ENCODE measurements around the gene ADM2. TPM values are rescaled to one million over a fixed set of nuclear protein-coding genes. Genes with fewer than 3 reads are reported as not detected.

Gene ADM2
- total and polyA plus RNA-seq, 2 of the 13 experiments (the other 11 are each of a cell fraction or from before 2014, with no cell fraction given): 1.2 to 3.0 TPM

DNA sequence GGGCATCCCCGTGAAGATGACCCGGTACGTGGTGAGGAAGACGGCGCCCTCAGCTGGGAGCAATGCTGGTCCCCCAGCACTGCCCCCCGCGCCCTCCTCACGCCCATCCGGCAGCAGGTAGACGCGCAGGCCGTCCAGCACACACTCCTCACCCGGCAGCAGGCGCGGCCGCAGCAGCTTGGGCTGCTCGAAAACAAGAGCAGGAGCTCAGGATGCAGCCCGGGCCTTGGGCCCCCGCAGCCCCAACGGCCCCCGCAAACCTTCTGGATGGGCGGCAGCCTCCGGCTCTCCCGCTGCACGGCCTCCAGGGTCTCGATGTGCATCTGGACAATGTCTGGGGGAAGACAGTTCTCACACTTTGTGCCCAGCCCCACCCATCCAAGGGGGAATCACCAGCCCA, 19.8 kb upstream of the ADM2 start:
- ATAC-seq (no peak), DNase-seq (ENCODE audit: low spot score) (no peak), FAIRE-seq (no peak)
- Histone ChIP-seq H3K27me3 (ENCODE audit: control insufficient read depth in 1 of 2, insufficient read depth in 2 of 2, low read length in 2 of 2) (no peaks in the 10 kb centered on the region), H3K36me3 (replicated peaks in 1 of 2; ENCODE audit: control insufficient read depth in 1 of 2, insufficient read depth in 2 of 2, low read length in 2 of 2) (peaks cover 33 to 68% of the 10 kb centered on the region in 2 experiments; a peak in 4 of 5 replicates), H3K27ac (ENCODE audit: extremely low read length, insufficient read depth, low read length) (no peak overlapping the region), H3K4me1 (ENCODE audit: insufficient read depth, low read length) (no peaks in the 10 kb centered on the region), H2AFZ (ENCODE audit: low read length) (no peak overlapping the region), H3K9ac (ENCODE audit: insufficient read depth, low read depth, low read length) (no peak overlapping the region), H4K20me1 (ENCODE audit: insufficient read depth, low read length) (no peaks in the 10 kb centered on the region), H3K9me3 (ENCODE audit: low read length) (no peaks in the 10 kb centered on the region), H3K4me2 (ENCODE audit: low read depth, low read length) (no peak overlapping the region), H3K79me2 (ENCODE audit: insufficient read depth, low read length) (no peaks in the 10 kb centered on the region), H3K4me3 (replicated peaks in 1 of 3; ENCODE audit: insufficient read depth in 1 of 3, low read depth in 2 of 3, low read length in 3 of 3) (no peak overlapping the region)
- CTCF ChIA-PET (ENCODE audit: low intra/inter-chr PET ratio, low total read pairs): no interaction called here
- TF ChIP-seq FOXA3 (CRISPR knock-in tag; IDR thresholded peaks at IDR 0.05) (no peak), ZNF253 (CRISPR knock-in tag; IDR thresholded peaks at IDR 0.05; ENCODE audit: borderline replicate concordance) (no peak), TCF7 (IDR thresholded peaks at IDR 0.05; ENCODE audit: low read depth) (no peak), NFYB (CRISPR knock-in tag; IDR thresholded peaks at IDR 0.05) (no peak), ZNF713 (CRISPR knock-in tag; IDR thresholded peaks at IDR 0.05) (no peak), KLF15 (CRISPR knock-in tag; IDR thresholded peaks at IDR 0.05; ENCODE audit: borderline replicate concordance) (no peak), MEIS2 (CRISPR knock-in tag; IDR thresholded peaks at IDR 0.05) (no peak), ZNF589 (CRISPR knock-in tag; conservative IDR thresholded peaks at IDR 0.05) (no peak)
- TF ChIP-seq, protein P1, sequence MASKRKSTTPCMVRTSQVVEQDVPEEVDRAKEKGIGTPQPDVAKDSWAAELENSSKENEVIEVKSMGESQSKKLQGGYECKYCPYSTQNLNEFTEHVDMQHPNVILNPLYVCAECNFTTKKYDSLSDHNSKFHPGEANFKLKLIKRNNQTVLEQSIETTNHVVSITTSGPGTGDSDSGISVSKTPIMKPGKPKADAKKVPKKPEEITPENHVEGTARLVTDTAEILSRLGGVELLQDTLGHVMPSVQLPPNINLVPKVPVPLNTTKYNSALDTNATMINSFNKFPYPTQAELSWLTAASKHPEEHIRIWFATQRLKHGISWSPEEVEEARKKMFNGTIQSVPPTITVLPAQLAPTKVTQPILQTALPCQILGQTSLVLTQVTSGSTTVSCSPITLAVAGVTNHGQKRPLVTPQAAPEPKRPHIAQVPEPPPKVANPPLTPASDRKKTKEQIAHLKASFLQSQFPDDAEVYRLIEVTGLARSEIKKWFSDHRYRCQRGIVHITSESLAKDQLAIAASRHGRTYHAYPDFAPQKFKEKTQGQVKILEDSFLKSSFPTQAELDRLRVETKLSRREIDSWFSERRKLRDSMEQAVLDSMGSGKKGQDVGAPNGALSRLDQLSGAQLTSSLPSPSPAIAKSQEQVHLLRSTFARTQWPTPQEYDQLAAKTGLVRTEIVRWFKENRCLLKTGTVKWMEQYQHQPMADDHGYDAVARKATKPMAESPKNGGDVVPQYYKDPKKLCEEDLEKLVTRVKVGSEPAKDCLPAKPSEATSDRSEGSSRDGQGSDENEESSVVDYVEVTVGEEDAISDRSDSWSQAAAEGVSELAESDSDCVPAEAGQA (IDR thresholded peaks at IDR 0.05; ENCODE audit: low read depth): no peak
- TF ChIP-seq, protein P1 (CRISPR knock-in tag; IDR thresholded peaks at IDR 0.05; ENCODE audit: borderline replicate concordance): no peak
- in situ Hi-C loops (cut with HindIII; ENCODE audit: extremely low pct_ligation_motif_present, low pct_unique_long_range_greater_than_20kb) (no loop called here), intact Hi-C loops (cut with micrococcal nuclease; ENCODE audit: unreplicated experiment) (no loop called here)
- 97% methylated on average over 7 of the region's 26 CpGs for WGBS (ENCODE audit: low lambda C conversion rate)
- no TSS peak for BruUV-seq (replicated peaks)
- POLR2A ChIA-PET: no interaction called here

Measured in HepG2 (cell line).